Hematopoietic multipotent progenitor cell treated with erythropoietin and hydrocortisone succinate and interleukin-3 and kit ligand, for 6 days (in vitro differentiated cells): Measurements from ENCODE around the gene RAI14.

Experiments used
- DNase-seq: peaks from one replicate; pipeline ENCODE4 v3.0.0-alpha.2; 2015

The RAI14 gene

GRCh38 chr5:34680896-34681295 is 24.8 kb downstream of the RAI14 start:
- no peak for DNase-seq

- DNase-seq: no peak
These were observed 26.9 kb downstream of the RAI14 start for GRCh38 chr5:34682926-34683623.

- DNase-seq: no peak
These were observed 28.3 kb downstream of the RAI14 start for GRCh38 chr5:34684281-34684979.

GRCh38 chr5:34684980-34685352 is 28.8 kb downstream of the RAI14 start:
- DNase-seq: no peak

GRCh38 chr5:34685485-34686165 is 29.5 kb downstream of the RAI14 start:
- DNase-seq: no peak

GRCh38 chr5:34686762-34687268 is 30.7 kb downstream of the RAI14 start:
- peak; percentile 41 for DNase-seq

GRCh38 chr5:34687269-34688011 is 31.3 kb downstream of the RAI14 start:
- no peak for DNase-seq

- DNase-seq: no peak
These were observed 32.1 kb downstream of the RAI14 start for GRCh38 chr5:34688015-34688810.

- DNase-seq: no peak
These were observed 34.2 kb downstream of the RAI14 start for GRCh38 chr5:34690301-34690700.

GRCh38 chr5:34690898-34691297 is 34.8 kb downstream of the RAI14 start:
- DNase-seq: no peak

- no peak for DNase-seq
These were observed 35.2 kb downstream of the RAI14 start for GRCh38 chr5:34691326-34691725.

- no peak for DNase-seq
These were observed 36.7 kb downstream of the RAI14 start for GRCh38 chr5:34692786-34693185.

GRCh38 chr5:34694012-34694411 is 37.9 kb downstream of the RAI14 start:
- no peak for DNase-seq

GRCh38 chr5:34694685-34695084 is 38.6 kb downstream of the RAI14 start:
- DNase-seq: no peak

- DNase-seq: peak; percentile 9
These were observed 39.3 kb downstream of the RAI14 start for GRCh38 chr5:34695275-34696027.

GRCh38 chr5:34697308-34698108 is 41.4 kb downstream of the RAI14 start:
- DNase-seq: no peak

GRCh38 chr5:34698109-34698419 is 41.9 kb downstream of the RAI14 start:
- no peak for DNase-seq

GRCh38 chr5:34698754-34699153 is 42.6 kb downstream of the RAI14 start:
- DNase-seq: no peak

- peak; percentile 80 for DNase-seq
These were observed 43.3 kb downstream of the RAI14 start for GRCh38 chr5:34699155-34700077.

- DNase-seq: no peak
These were observed 43.9 kb downstream of the RAI14 start for GRCh38 chr5:34700078-34700452.
